ENCODE data around the gene HHEX. TPM values are rescaled to one million over a fixed set of nuclear protein-coding genes. Genes with fewer than 3 reads are reported as not detected.

The HHEX gene
- total RNA-seq, 1 donor from 2014 or later = not detected

DNA sequence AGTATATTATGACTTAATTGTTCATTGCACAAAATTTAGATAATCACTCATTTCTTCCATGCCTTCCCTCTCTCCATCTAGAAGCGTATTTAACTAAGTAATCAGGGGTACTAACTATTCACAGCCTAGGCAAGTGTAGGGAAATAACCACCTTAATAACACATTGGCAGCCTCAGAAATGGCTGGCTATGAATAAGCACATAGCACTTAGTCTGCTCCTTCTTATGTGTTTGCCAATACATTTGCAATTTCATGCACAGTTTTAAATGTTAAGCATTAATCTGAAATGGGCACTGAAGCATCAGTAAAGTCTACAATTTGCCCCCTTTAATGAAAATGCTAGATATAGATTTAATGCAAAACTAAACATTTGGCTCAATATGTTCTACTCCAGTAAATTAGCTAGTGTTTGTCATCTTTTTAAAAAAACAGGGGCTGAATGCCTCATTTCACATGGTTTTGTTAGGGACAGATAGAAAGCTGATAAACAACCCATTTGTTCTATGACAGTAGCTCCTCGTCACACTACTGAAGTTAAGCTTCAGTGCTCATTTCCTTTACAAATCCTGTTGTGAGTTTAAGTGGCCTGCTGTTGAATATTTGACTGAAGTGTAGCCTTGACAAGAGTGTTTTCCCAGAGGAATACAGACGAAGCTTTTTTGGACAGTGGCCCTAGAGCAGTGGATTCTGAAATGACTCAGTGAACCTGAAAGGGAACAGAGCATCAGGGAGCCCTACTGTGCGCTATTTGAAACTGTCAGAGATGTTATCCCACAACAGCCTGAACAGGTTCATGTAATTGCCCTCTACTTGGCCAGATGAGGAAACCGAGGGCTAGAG lies 30.5 kb downstream of the HHEX start:
- H3K36me3 Mint-ChIP-seq (ENCODE audit: low read depth) = no peaks in the 10 kb centered on the region
- no peak overlapping the region for H3K4me3 Mint-ChIP-seq
- H3K27ac Mint-ChIP-seq (ENCODE audit: unreplicated experiment) = no peak overlapping the region
- H3K27me3 Mint-ChIP-seq (ENCODE audit: low read depth) = peaks cover 24% of the 10 kb centered on the region
- no peak for DNase-seq (ENCODE audit: low read depth, low spot score)
- TF ChIP-seq, protein P1, sequence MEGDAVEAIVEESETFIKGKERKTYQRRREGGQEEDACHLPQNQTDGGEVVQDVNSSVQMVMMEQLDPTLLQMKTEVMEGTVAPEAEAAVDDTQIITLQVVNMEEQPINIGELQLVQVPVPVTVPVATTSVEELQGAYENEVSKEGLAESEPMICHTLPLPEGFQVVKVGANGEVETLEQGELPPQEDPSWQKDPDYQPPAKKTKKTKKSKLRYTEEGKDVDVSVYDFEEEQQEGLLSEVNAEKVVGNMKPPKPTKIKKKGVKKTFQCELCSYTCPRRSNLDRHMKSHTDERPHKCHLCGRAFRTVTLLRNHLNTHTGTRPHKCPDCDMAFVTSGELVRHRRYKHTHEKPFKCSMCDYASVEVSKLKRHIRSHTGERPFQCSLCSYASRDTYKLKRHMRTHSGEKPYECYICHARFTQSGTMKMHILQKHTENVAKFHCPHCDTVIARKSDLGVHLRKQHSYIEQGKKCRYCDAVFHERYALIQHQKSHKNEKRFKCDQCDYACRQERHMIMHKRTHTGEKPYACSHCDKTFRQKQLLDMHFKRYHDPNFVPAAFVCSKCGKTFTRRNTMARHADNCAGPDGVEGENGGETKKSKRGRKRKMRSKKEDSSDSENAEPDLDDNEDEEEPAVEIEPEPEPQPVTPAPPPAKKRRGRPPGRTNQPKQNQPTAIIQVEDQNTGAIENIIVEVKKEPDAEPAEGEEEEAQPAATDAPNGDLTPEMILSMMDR (conservative IDR thresholded peaks at IDR 0.05) = no peak
- no peaks in the 10 kb centered on the region for H3K9me3 Mint-ChIP-seq
- no peaks in the 10 kb centered on the region for H3K4me1 Mint-ChIP-seq

GRCh38 chr10:92720831-92721165 lies 31.0 kb downstream of the HHEX start:
- Mint-ChIP-seq H3K27ac (ENCODE audit: unreplicated experiment) (no peak overlapping the region), H3K4me1 (no peaks in the 10 kb centered on the region), H3K9me3 (no peaks in the 10 kb centered on the region), H3K27me3 (ENCODE audit: low read depth) (peaks cover 24% of the 10 kb centered on the region), H3K4me3 (no peak overlapping the region), H3K36me3 (ENCODE audit: low read depth) (no peaks in the 10 kb centered on the region)
- TF ChIP-seq, protein P1 (conservative IDR thresholded peaks at IDR 0.05) = no peak
- DNase-seq (ENCODE audit: low read depth, low spot score) = no peak

DNA sequence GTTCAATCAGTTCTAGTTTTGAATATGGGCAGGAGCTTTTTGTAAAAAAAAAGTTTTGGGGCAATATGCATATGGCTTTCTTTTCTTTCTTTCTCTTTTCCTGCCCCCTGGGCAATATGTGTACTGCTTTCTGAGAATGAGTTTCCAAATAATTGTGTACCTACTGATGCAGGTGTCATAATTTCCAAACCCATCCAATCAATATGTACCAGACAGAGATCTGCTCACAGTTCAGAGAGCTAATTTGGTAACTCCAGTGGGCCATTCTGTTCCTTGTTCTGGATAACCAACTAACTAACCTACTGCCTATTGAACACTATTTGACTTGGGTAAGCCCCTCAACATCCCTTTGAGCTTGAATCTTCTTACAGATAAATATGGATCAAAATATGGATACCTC lies 32.6 kb downstream of the HHEX start:
- H3K27ac Mint-ChIP-seq (ENCODE audit: unreplicated experiment) = no peak overlapping the region
- H3K36me3 Mint-ChIP-seq (ENCODE audit: low read depth) = no peaks in the 10 kb centered on the region
- peaks cover 27% of the 10 kb centered on the region for H3K27me3 Mint-ChIP-seq (ENCODE audit: low read depth)
- no peaks in the 10 kb centered on the region for H3K4me1 Mint-ChIP-seq
- DNase-seq (ENCODE audit: low read depth, low spot score) = no peak
- H3K9me3 Mint-ChIP-seq = no peaks in the 10 kb centered on the region
- TF ChIP-seq, protein P1 (conservative IDR thresholded peaks at IDR 0.05) = no peak
- no peak overlapping the region for H3K4me3 Mint-ChIP-seq

GRCh38 chr10:92727141-92727540 lies 37.4 kb downstream of the HHEX start:
- Mint-ChIP-seq H3K4me3 (no peak overlapping the region), H3K9me3 (peaks cover 3% of the 10 kb centered on the region), H3K27ac (ENCODE audit: unreplicated experiment) (no peak overlapping the region), H3K36me3 (ENCODE audit: low read depth) (no peaks in the 10 kb centered on the region), H3K27me3 (ENCODE audit: low read depth) (peaks cover 23% of the 10 kb centered on the region), H3K4me1 (no peaks in the 10 kb centered on the region)
- DNase-seq (ENCODE audit: low read depth, low spot score) = no peak
- TF ChIP-seq, protein P1 (conservative IDR thresholded peaks at IDR 0.05) = no peak

- H3K9me3 Mint-ChIP-seq = peaks cover 3% of the 10 kb centered on the region
- H3K4me3 Mint-ChIP-seq = no peak overlapping the region
- TF ChIP-seq, protein P1 (conservative IDR thresholded peaks at IDR 0.05) = no peak
- no peak overlapping the region for H3K27ac Mint-ChIP-seq (ENCODE audit: unreplicated experiment)
- peaks cover 22% of the 10 kb centered on the region for H3K27me3 Mint-ChIP-seq (ENCODE audit: low read depth)
- DNase-seq (ENCODE audit: low read depth, low spot score) = no peak
- no peaks in the 10 kb centered on the region for H3K4me1 Mint-ChIP-seq
- H3K36me3 Mint-ChIP-seq (ENCODE audit: low read depth) = no peaks in the 10 kb centered on the region
Observed at GRCh38 chr10:92727550-92727949, 37.8 kb downstream of the HHEX start.
